ENCODE measurements around the gene SEC31B. TPM values are rescaled to one million over a fixed set of nuclear protein-coding genes. Genes with fewer than 3 reads are reported as not detected.

Gene SEC31B
- total RNA-seq, 1 donor from 2014 or later = 3.2 TPM

Other genes with a start within 250 kb of the SEC31B start
- gene BLOC1S2, start 233.2 kb downstream of the SEC31B start, total RNA-seq = 57.9 TPM
- gene PKD2L1, start 189.6 kb downstream of the SEC31B start, total RNA-seq = not detected
- 297 TPM for gene SCD, start 172.6 kb downstream of the SEC31B start, total RNA-seq
- gene WNT8B, start 56.9 kb downstream of the SEC31B start, total RNA-seq = not detected
- 144 TPM for gene NDUFB8, start 10.0 kb upstream of the SEC31B start, total RNA-seq
- gene HIF1AN, start 16.1 kb upstream of the SEC31B start, total RNA-seq = 24.5 TPM
- gene PAX2, start 225.7 kb upstream of the SEC31B start, total RNA-seq = not detected